ENCODE data around the gene EME2.

The EME2 gene

DNA sequence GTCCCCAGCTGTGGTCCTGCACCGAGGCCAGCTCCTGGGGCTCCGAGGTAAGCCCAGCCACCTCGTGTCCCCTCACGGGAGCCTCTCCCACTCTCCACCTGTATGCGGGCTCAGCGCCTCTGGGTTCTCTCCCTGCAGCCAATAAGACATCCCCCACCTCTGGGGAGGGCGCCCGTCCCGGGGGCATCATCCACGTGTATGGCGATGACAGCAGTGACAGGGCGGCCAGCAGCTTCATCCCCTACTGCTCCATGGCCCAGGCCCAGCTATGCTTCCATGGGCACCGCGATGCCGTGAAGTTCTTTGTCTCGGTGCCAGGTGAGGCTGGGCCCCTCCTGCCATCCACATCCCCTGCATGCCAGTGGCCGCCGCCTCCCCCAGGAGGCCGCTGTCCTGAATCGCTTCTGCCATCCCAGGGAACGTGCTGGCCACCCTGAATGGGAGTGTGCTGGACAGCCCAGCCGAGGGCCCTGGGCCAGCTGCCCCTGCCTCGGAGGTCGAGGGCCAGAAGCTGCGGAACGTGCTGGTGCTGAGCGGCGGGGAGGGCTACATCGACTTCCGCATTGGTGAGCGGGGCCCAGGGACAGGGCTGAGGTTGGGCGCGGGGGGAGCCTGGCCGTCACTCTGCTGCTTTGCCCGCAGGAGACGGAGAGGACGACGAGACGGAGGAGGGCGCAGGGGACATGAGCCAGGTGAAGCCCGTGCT, 4.4 kb upstream of the EME2 start:
- no peak for DNase-seq

DNA sequence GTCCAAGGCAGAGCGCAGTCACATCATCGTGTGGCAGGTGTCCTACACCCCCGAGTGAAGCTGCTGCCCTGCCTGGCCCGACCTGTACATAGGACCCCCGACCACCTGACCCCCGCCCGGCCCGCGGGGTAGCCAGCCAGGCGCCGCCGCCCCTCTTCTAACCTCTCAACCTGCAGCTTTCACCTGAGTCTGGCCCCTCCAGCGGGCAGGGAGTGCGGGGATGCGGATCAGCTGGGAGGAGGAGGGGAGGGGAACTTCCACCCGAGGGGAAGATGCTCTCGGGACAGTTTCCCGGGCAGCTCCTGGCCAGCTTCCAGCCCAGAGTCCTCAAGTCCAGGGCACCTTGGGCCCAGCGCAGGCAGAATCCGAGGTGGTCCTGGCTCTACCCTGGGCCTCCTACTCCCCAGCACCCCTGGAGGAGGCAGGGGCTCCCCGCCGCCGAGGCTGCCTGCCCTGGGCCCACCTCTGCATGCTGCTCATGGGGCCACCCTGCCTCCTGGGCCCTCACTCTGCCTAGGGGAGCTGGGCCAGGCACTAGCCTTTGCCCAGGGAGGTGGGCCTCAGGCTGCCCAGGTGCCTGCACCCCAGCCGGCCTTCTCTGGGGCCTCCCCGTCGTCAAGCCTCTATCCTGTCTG, 3.7 kb upstream of the EME2 start:
- no peak for DNase-seq

DNA sequence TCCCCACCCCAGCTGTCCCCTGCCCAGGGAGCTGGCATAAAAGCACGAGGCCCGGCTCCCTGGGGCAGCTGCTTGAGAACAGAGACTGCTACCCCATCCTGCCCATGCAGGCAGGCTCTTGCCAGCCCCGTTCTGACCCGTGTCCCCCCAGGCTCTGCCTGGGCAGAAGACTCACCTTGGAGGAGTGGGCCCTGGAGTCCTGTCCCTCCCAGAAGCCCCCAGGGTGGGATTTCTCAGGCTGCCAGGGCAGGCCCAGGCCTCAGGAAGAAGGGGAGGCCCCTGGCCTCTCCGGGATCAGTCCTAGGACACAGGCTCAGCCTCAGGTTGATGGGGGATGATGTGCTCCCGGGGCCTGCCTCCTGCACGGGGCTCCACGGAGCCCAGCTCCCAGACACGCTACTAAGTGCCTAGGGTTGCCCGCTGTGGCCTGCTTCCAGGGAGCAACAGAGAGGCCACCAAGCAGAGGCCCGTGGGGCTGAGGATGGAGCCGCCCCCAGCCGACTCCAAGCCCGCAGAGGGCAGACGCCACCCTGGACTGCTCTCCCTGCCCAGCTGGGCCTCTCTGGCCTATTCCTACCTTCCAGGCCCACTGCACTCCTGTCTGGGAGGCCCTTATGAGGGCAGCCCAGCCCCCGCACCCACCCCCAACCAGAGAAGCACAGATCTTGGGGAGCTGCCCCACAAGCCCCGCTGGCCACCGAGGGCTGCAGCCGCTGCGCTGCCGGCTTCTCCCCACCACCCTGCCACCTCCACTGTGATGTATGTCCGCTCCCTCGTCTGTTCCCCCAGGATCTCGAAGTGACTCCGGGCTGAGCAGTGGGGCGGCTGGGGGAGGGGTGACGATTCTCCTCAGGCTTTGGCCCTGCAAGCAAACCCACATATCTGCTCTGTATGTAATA, 3.0 kb upstream of the EME2 start:
- no peak for DNase-seq

DNA sequence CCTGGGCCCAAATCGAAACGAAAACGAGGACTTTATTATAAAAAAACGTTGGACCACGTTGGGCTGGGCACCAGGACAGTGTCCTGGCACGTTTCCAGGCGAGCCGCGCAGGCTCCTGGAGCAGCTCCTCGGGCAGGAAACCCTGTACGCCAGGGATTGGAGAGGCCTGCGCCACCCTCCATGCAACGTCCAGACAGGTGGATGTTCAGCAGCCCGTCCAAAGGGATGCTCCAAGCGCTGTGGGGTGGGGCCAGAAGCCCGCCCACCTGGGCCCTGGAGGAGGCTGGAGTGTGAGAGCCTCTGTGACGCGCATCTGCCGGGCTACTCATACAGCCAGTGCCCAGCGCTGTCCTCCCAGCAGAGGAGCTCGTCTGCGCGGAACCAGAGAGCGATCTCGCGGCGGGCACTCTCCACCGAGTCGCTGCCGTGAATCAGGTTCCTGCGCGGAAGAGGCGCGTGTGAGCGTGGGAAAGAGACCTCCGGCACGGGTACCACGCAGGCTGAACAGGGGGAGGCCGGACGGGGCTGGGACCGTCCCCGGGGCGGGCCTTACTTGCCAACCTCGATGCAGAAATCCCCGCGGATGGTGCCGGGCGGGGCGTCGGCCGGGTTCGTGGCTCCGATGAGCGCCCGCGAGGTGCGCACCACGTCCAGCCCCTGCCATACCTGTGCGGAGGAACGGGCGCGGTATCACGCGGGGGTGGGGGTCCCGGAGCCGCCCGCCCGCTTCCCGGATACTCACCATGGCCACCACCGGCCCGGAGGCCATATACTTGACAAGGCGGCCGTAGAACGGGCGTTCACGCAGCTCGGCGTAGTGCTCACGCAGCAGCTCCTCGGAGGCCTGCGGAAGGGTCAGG, 2.1 kb upstream of the EME2 start:
- DNase-seq = peak; percentile 31 to 64

DNA sequence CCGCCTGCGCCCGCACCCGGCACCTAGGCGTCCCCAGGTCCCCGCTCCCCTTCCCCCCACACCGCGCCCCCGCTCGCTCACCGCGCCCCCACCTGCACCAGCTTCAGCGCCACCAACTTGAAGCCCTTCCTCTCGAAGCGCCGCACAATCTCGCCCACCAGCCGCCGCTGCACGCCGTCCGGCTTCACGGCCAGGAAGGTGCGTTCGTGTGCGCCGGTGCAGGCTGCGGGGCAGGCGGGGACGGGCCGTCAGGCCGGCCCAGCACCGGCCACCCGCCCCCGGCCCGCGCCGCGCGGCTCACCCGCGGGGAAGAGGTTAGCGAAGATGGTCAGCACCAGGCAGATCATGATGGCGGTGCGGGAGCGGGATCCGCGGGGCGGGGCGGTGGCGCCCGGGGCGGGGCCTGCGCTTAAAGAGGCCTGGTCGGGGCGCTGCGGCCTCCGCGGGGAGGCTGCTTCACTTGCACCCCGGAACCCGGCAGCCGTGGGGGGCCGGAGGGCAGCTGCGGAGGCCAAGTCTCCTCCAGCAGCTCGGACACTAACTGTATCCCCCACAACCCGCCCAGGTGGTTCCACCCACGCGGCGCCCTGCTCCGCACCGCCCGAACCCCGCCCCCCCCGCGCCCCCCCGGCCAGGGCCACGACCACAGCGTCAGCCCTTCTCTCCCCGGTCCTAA, 1.3 kb upstream of the EME2 start, which contains the start of gene NME3:
TSS of gene NME3 (minus strand) at position 356 of the 676 bp plus-strand sequence. CDS start at position 347, 9 bp downstream.
- DNase-seq = peak; percentile 59 to 77

DNA sequence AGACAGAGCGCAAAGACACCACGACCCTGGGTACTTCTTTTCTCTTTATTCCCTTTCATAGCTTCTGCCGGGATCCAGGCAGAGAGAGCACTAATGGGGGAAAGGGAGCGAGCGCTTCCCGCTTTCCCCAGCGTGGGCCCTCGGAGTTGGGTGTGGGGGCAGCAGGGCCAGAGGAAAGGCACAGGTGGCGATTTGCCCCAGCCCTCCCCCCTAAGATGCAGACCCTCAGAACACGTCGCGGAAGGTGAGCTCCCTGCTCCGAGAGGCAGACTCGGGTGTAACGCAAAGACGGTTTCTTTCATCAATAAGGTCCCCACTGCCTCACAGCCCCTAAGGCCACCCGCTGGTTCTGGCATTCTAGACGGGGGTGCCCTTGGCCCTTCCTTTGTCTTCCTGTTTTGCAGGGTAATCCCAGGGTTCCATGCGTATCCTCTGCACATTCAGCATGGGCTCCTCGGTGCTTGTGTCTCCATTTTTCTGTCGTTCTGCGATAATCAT, 697 bp upstream of the EME2 start:
- DNase-seq = no peak

DNA sequence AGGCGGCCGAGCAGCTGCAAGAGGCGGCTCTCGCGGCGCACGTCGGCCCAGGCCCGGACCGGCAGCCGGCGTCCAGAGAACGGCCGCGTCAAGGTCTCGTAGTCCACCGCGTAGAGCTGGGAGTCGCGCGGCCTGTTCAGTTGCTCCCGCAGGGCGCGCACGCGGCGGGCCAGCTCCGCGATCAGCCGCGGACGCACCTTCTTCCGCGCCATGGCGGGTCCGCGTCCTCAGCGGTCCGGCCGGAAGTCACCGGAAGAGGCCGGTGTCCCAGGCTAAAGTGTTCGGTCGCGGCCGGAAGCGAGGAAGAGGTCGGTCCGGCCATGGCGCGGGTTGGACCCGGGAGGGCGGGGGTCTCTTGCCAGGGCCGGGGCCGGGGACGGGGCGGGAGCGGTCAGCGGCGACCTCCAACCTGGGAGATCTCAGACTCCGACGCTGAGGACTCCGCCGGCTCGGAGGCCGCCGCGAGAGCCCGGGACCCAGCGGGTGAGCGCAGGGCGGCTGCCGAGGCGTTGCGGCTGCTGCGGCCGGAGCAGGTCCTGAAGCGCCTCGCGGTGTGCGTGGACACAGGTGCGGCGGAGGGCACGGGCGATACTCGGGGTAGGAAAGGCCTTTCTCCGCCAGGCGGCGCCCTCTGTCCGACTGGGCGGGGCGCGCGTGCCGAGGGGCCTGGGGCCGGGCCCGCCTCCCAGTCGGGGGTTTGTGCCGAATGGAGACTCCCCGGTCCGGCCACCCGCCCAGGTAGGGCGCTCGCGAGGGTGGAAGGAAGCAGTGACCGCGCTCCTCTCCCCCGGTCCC, 495 bp downstream of the EME2 start, which contains the start of gene MRPS34:
TSS of gene MRPS34 (minus strand) at position 227 of the 795 bp plus-strand sequence. CDS start at position 212, 15 bp downstream.
- peak; percentile 76 to 87 for DNase-seq

DNA sequence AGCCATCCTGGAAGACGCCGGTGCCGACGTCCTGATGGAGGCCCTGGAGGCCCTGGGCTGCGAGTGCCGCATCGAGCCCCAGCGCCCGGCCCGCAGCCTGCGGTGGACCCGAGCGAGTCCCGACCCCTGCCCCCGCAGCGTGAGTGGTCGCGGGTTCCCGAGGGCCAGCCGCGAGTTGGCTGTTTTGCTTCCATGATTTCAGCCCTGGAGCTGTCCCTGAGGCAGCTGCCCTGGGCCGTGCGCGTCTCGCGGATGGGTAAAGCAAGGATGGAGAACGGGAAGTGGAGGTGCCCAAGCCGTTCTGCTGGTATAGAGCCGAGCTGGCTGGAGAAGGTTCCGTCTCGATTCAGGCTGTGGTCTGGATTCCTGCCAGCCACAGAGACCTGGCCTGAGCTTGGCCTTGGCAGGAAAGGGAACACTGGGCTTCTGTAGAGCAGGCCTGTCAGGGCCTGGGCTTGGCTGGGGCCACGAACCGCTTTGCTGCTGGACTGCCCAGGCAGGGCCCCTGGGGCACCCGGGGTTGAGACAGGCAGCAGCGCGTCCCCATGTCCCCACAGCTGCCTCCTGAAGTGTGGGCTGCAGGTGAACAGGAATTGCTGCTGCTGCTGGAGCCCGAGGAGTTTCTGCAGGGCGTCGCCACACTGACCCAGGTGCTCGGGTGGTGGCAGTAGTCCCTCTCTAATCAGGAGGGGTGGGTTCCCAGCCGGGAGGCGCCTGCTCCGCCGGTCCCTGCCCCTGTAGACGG, 1.3 kb downstream of the EME2 start:
- DNase-seq = no peak

DNA sequence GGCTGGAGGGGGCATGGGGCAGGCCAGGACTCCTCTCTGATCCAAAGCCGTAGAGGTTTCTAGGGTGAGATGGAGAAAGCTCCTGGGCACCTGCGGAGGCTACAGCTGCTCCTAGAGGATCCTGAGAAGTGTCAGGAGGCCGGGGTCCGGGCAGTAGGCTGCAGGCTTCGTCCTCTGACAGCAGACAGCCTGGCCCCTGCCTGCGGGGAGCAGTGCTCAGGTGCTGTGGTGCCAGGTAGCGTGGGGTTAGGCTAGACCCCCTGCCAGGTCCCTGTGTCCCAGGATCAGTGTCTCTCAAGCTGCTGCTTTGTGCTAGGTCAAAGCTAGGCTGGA, 1.8 kb downstream of the EME2 start:
- no peak for DNase-seq

DNA sequence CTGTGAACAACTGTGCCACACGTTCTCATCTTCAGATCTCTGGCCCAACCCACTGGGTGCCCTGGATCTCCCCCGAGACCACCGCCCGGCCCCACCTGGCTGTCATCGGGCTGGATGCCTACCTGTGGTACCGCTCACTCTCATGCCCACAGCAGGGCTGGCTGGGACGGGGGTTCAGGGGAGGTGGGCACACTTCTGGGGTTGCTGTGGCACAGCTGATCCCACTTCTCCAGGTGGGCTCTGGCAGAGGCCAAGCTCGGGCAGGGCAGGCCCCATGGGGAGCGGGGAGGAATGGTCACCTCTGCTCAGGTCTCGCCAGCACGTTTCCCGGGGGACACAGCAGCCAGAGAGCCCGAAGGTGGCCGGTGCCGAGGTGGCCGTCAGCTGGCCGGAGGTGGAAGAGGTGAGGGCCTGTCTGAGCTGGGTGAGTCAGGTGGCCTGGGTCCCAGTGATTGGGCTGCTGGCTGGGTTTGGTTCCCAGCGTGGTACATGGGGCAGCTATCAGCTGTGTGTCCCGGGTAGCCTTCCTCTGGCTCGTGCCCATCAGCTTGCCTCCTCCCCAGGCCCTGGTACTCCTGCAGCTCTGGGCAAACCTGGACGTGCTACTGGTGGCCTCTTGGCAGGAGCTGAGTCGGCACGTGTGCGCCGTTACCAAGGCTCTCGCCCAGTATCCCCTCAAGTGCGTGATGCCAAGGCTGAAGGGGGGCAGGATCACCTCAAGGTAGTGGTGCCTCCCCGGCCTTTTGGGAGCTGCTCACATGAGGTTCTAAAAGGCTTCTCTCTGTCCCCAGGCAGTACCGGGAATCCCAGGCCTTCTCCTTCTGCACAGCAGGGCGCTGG, 2.6 kb downstream of the EME2 start:
- DNase-seq = no peak

DNA sequence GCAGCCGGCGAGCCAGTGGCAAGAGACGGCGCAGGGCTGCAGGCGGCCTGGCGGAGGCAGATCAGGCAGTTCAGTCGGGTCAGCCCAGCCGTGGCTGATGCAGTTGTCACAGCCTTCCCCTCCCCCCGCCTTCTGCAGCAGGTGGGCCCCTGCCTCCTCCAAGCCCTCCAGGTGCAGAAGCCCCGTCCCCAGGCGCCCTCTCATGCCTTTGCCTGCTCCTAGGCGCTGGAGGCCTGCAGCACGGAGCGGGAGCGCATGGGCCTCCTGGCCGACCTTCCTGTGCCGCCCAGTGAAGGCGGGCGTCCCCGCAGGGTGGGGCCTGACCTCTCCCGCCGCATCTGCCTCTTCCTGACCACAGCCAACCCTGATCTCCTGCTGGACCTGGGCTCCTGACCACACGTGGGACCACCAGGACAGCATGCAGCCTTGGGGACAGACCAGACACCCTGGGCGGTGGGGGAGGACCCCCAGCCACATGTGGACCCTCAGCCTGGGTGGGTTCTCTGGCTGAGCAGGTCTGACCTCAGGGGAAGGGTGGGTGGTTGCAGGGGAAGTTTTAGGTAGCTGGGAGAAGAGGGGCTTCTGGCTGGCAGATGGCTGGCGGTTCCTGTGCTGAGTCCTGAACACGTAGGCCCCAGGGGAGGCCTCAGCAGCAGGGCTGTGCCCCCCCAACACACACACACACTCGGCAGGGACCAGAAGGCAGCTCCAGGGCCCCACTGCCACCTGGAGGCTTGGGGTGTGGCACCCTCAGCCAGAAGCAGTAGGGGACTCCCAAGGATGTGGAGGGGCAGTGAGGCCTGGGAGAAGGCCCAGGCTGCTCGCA, 3.4 kb downstream of the EME2 start:
- no peak for DNase-seq

DNA sequence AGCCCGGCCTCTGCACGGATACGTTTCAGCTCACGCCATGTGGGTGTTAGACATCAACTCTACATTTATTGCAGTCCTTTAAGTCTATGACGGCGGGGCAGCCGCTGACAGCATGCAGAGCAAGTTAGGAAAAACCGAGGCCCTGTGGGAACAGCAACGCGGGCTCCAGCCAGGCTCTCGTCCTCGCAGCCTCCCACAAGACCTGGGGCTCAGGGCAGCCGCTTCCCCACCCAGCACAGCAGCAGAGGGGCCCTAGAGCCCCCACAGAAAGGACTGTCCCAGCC, 4.0 kb downstream of the EME2 start:
- no peak for DNase-seq

DNA sequence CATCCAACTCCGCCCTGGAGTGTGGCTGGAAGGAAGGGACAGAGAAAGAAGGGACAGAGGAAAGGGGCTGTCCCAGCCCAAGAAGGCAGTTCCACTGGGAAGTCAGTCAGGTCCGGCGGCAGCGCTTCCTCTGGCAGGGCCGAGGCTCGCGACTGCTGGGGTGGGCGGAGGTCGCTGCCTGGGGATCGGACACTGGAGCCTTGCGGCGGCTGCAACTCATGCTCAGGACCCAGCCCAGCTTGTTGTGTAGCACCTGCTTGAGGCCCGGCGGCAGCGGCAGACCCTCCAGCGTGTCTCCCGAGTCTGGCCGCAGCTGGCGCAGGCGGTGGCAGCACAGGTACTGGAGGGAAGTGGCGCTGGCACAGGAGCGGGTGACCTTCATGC, 4.4 kb downstream of the EME2 start:
- DNase-seq = no peak

DNA sequence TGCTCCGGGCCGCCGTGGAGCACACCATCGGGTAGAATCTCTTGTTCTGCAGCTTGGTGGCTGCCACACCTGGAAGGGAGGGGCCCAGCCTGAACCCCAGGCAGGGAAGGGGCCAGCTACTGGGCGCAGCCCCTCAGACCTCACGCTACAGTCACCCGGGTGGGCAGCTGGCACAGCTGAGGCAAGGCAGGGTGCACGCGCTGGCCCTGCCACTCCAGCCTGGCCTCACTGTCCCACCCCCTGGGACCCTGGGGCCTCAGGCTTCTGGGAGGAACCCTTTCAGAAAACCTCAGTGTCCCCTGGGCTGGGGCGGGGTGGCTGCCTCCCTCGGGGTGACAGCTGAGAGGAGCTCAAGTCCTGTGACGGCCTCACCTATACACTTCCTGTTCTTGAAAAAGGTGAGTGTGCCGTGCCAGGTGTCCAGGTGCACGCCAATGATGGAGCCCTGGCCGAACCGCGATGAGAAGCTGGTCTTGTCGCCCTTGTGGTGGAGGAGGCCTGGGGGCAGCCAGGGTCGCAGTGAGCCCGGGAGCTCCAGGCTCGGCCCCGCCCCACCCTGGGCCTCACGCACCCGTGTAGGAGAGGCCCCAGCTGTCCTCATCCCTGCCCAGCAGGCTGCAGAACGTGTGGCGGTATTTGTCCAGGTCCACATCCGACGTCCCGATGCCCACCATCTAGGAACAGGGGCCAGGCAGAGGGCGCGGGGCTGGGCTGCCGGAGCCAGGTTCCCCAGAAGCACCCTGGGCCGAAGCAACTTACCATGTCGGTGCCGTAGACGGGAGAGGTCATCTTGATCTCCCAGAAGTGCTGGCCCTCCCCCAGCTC, 5.0 kb downstream of the EME2 start:
- no peak for DNase-seq

DNA sequence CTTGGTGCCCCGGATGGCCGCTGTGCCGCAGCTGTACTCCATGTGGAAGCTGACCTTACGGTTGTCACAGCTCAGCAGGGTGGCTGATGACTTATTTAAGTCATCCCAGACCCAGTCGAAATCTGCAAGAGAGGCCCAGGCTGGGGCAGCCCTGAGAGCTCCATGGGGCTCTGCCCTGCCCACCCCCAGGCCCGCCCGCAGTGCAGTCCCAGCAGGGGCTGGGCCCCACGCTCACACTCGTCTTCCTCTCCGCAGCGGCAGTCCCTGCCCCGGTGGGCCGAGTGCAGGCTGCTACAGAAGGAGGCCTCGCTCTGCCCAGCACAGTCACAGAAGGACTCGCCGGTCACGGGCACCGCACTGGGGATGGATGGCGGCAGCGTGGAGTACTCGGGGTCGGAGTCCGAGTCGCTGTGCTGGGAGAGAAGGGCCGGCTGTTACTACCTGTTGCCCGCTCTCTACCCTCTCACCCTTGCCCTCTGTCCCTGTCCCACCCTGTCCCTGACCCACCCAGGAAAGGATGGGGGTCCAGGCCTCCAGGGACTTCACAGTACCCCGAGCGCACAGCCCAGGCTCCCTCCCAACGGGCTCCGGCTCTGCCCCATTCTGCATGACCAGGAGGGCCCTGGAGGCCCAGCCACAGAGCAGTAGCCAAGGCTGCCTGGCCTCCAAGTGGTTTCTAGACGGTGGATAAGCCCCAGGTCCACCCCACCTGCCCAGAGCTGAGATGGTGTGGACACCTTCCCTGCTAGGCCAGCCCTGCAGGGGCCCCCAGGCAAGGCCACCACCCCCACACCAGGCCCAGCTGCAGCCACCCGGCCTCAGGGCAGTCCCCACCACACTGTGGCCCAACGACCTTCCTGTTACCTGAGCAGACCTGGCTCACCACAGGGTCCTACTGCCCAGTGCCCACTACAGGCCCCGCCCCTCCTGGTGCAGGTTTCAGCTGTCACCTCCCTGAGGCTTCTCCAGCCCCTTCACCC, 5.9 kb downstream of the EME2 start:
- DNase-seq = no peak

DNA sequence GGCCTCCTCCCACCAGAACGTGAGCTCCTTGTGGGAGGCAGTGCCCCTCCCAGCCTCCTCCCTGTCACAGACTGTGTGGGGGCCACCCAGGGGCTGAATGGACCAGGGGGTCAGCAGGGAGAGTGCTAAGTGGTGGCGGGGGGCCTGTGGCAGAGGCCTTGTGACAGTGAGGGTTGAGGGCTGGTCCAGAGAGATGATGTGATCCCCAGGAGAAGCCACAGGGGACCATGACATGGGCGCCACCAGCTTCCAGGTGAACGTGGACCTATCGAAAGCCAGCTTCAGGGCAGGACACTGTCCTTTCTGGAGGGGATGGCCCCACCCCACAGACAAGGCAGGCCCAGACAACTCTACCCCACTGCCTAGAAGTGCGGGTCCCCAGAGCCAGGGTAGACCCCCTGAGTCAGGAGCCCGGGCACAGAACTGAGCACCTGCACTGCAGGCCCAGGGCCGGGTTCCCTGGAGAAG, 6.7 kb downstream of the EME2 start:
- no peak for DNase-seq

All from CD4-positive, alpha-beta T cell treated with Interferon alpha-2 for 1 hour (primary cell).